HG03095 (cell line): ENCODE data around the gene TSPOAP1.
"Not testable (repeated sequence)": the region's sequence is repeated elsewhere in the genome, so short reads cannot be mapped to it uniquely, and the experiment has no call there.

ENCODE experiments used
- ATAC-seq: cut with Tn5 transposase; IDR thresholded peaks from one replicate; pipeline ENCODE4 v1.9.1; 2021; ENCODE audit warnings: moderate library complexity; ENCODE audit not compliant: unreplicated experiment

The TSPOAP1 gene

DNA sequence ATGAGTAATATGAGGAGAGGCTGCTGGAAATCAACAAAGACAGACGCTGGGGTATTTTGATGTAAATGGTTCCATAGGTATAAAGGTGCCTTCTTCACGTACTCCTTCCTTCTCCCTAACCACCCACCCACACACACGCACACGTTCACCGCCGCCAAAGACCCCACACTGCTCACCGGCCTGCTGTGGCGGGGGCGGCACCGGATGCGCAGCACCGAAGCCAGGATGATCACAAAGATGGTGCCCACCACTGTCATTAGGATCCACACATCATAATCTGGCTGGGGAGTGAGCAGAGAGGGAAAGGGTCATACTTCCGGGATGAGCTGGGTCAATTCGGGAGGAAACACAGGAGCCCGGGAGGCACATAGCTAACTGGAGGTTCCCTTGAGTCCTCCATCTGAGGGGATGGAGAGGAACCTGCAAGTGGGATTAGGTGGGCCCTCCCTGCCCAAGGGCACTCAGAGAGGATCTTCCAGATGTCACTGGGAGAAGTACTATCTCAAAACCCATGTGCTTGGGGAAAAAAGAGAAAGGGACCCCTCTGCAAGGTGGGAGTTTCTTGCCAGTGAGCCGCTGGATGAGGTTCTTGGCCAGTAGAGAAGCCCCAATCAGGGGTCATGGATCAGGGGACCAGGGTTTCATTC, 33.9 kb upstream of the TSPOAP1 start:
- ATAC-seq, result no peak

GRCh38 chr17:58360296-58361063, 31.9 kb upstream of the TSPOAP1 start:
- no peak for ATAC-seq

DNA sequence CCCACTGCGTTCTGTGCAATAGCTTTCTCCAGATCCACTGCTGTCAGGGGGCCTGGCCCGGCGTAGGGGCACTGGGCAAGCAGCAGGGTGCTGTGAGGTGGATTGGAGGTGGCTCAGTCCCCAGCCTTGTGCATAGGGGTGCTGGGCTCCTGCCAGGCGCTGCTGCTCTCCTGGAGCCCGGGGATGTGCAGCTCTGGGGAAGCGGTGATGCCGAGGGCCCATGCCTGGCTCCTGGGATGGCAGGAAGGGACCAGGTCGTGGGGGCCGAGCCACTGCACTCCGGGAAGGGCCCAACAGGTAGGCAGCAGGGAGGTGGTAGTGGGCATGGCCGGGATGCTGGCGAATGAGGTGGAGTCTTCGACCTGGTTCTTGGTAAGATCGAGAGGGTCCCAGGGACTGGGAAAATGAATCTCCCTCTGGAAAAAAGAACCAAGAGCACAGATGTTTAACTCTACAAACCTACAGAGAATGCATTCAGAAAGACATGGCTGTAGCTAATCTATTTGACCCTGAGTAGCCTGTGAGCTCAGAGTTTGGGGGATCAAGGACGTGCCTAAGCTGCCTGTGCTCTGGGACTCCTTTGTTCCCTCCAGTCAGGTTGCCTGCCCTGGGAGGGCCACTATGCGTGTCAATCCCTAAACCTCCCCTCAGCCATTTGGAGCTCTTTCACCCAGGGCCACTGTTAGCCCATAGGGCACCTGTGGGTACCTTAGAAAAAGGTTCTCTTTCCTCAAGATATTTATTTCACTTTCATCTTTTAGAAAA, 30.0 kb upstream of the TSPOAP1 start:
- ATAC-seq, result no peak

- no peak for ATAC-seq
These were observed 29.0 kb upstream of the TSPOAP1 start for GRCh38 chr17:58357312-58358297.

DNA sequence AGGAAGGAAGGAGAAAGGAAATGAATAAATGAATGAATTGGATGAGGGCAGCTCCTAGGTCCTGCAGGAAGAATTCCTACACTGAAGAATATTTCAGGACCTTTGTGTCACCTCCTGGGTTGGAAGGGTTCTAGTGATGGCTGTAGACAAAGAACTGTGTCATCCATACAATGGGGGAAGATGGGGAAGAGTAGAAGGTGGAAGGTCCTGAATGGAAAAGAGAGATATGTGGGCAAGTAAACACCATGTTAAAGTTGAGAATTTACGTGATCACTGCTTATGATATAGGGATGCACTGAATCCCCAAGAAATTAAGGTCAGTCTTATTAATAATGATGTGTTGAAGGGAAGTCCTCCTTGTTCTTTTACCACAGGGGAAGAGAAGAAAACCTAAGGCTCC, 27.6 kb upstream of the TSPOAP1 start:
- no peak for ATAC-seq

GRCh38 chr17:58354541-58355216, 26.1 kb upstream of the TSPOAP1 start:
- no peak for ATAC-seq

- ATAC-seq, result no peak
These were observed 24.8 kb upstream of the TSPOAP1 start for GRCh38 chr17:58353389-58353825.

DNA sequence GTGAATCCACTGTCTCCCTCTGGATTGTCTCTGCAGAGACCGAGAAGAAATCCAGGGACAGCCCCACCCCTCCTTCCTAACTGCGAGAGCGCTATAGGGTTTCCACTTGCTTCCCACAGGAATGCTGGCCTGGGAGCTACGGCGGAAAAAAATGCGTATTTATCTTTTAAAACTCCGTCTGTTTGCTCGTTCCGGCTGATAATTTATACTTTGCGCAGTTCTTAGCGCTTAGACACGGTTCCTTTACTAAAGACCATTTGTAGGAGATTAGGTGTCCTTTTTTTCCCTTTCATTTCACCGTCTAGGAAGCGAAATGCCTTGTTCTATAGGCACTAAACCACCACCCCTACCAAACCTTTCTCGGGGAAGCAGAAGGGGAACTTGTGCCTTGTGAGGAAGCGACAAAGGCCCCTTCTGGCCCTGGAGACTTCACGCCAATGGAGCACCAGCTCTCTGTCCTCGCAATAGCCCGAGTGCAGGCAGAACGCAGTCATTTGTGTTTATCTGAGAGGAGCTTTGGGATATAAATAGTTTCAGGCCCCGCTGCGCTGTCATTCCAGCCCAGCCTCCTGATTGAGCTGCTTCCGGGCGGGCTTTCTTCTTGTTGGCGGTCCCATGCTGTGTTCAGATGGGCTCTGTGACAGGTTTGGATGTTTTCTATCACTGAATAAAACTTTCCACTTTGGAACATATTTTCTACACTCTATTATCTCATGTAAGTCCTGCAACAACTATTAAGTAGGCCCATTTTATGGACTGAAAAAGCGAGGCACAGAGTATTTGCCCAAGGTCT, 24.2 kb upstream of the TSPOAP1 start:
- ATAC-seq, result no peak

DNA sequence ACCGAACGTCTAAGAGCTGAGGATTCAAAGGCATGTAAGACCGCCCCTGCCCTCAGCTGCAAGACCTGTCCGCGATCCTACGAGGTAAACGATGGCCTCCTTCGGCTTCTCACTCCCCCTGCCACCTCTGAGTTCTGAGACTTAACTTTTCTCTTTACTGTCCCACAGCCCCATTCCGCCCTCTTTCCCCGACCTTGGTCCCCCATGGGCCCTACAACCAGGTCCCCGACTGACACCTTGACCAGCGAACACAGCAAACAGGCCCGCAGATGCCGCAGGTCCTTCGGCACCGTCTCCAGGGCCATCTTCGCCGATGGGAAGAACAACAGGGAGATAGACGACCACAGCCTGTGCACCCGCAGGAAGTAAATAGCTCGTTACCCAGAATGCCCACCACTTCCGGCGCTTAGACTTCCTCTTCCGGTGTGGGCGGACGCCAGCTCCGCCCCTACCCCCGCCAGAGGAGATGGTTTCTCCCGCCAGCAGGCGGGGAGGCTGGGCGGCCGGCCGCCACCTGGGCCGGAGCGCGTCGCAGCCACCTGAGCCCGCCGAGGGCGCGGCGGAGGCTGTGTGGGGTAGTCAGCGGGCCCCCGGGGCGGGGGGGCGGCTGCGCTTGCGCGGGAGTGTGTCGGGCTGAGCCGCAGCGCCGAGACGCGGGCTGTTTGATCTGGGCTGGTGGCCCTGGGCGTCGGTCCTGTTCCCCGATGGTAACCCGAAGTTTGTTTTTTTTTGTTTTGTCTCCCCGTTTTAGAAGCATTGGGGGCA, 23.4 kb upstream of the TSPOAP1 start, which contains the start of gene SUPT4H1:
Gene SUPT4H1 (minus strand): TSS at position 371 of the 765 bp plus-strand sequence. CDS start 66 bp downstream, at position 305.
- peak; percentile 83 for ATAC-seq

DNA sequence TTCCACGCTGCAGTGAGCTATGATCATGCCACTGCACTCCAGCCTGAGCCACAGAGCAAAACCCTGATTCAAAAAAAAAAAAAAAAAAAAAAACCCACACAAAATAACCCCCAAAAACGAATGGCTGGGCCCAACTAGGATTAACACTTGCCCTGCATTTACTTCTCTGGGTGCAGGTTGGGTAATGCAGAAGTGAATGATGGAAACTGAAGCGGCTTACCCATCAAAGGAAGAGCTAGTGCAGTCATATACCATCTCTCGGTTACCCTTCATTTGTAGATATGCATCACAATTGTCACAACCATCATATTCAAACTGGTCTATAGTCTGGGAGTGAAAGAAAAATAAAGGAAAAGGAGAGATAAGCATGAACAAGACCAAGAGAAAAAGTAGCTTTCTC, 22.6 kb upstream of the TSPOAP1 start:
- ATAC-seq, result no peak

GRCh38 chr17:58348038-58348437, 19.4 kb upstream of the TSPOAP1 start:
- no peak for ATAC-seq

DNA sequence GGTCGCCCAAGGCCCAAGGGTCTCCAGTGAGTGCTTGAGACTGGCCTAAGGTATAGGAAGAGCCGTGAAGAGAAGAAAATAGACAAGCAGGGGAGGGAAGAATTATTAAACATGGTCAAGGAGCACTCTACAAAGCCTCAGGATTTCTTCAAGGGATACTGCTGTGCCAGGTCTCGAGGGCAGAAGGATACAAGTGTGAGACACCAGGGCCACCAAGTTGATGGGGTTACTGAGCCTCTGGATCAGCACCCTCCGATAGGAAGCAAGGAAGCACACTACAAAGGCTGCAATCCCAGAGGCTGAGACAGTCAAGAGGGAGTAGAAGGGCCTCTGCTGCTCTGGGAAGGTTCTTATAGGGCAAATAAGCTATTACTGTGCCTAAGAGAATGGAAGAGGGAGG, 16.9 kb upstream of the TSPOAP1 start:
- no peak for ATAC-seq

- peak; percentile 41 for ATAC-seq
These were observed 16.2 kb upstream of the TSPOAP1 start for GRCh38 chr17:58344791-58345157.

DNA sequence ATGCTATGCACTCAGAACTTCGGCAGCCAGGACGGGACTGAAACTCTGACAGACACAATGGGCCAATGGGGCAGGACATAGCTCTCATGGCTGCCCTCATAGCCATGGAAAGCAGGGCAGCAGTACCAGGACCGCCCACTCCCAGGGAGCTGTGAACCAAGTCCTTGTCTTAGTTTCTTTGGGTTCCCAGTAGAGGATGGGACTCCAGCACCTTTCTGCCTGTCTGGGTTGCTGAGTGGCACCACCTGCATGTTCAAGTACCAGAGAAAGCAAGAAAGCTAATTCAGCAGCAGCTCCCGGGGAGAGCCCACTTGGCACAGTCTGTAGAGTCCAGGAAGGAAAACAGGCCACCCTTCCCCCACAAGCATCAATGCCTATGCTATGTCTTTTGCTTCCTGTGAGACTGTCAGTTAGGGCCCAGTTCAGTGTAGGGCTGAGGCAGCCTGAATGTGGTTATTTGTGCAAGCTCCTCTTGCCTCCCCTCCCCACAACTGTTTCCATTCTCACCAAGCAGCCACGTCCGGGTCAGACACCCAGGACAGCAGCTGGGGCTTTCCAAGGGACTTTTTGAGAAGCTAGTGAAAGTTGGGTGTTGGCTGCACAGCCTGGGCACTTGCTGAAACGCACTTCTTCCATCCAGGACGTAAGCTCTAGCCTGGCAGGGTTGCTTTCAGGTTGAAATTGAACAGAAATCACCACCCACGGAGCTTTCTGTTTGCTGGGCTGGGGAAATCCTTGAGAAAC, 15.6 kb upstream of the TSPOAP1 start:
- ATAC-seq, result peak; percentile 82

- ATAC-seq, result no peak
These were observed 14.5 kb upstream of the TSPOAP1 start for GRCh38 chr17:58343131-58343530.

- ATAC-seq, result no peak
These were observed 13.4 kb upstream of the TSPOAP1 start for GRCh38 chr17:58341861-58342475.

GRCh38 chr17:58341136-58341860, 12.7 kb upstream of the TSPOAP1 start:
- ATAC-seq, result not testable (repeated sequence)
